Neuronal stem cell (in vitro differentiated cells): ENCODE measurements around the gene WDR62.

ENCODE experiments used
- DNase-seq: peaks from one replicate; pipeline ENCODE4 v3.0.0-alpha.2; 2013; ENCODE audit warnings: low spot score
- H2AFZ ChIP-seq: one replicate; pipeline ENCODE4 v1.6.1; 2013; ENCODE audit warnings: mild to moderate bottlenecking, low read length, inconsistent platforms
- H2AK5ac ChIP-seq: 2 replicates; pipeline ENCODE4 v1.6.1; 2013; ENCODE audit warnings: low read depth, mild to moderate bottlenecking, inconsistent platforms, low read length, moderate library complexity, mixed read lengths
- H2BK120ac ChIP-seq: 2 replicates; pipeline ENCODE4 v1.6.1; 2013; ENCODE audit warnings: low read depth, mild to moderate bottlenecking, inconsistent platforms, low read length, moderate library complexity, mixed read lengths
- H2BK12ac ChIP-seq: one replicate; pipeline ENCODE4 v1.6.1; 2013; ENCODE audit warnings: low read length, inconsistent platforms
- H2BK15ac ChIP-seq: 2 replicates; pipeline ENCODE4 v1.6.1; 2013; ENCODE audit warnings: mild to moderate bottlenecking, low read length, inconsistent platforms, mixed read lengths
- H2BK5ac ChIP-seq: one replicate; pipeline ENCODE4 v1.6.1; 2013; ENCODE audit warnings: inconsistent platforms, mild to moderate bottlenecking, low read length, moderate library complexity
- H3K14ac ChIP-seq: one replicate; pipeline ENCODE4 v1.6.1; 2013; ENCODE audit warnings: low read length, inconsistent platforms
- H3K18ac ChIP-seq: 2 replicates; pipeline ENCODE4 v1.6.1; 2013; ENCODE audit warnings: low read length, inconsistent platforms
- H3K23ac ChIP-seq: 2 replicates; pipeline ENCODE4 v1.6.1; 2013; ENCODE audit warnings: low read depth, mild to moderate bottlenecking, mixed read lengths, low read length, inconsistent platforms; ENCODE audit not compliant: poor library complexity
- H3K27ac ChIP-seq: replicated peaks from 3 replicates; pipeline ENCODE4 v1.5.1; 2013; ENCODE audit warnings: low read length, inconsistent platforms
- H3K27me3 ChIP-seq, 3 experiments: 2 replicates each; pipeline ENCODE4 v1.6.1; 2013; ENCODE audit warnings: low read length in 3 of 3, mild to moderate bottlenecking in 2 of 3, inconsistent platforms in 1 of 3, low read depth in 1 of 3, mixed read lengths in 1 of 3, moderate library complexity in 1 of 3; ENCODE audit not compliant: control insufficient read depth in 3 of 3, insufficient read depth in 3 of 3
- H3K36me3 ChIP-seq, 2 donors: replicated peaks in 1 of 2; 2 replicates each; pipeline ENCODE4 v1.6.1; 2013; ENCODE audit warnings: low read length in 2 of 2; ENCODE audit not compliant: control insufficient read depth in 2 of 2, insufficient read depth in 2 of 2
- H3K4ac ChIP-seq: 2 replicates; pipeline ENCODE4 v1.6.1; 2013; ENCODE audit warnings: inconsistent platforms, mild to moderate bottlenecking, low read length, moderate library complexity
- H3K4me1 ChIP-seq, 2 donors: 1 replicate in 1 of 2; 2 replicates in 1 of 2; pipeline ENCODE4 v1.6.1; 2013; ENCODE audit warnings: low read length in 2 of 2, low read depth in 1 of 2; ENCODE audit not compliant: control insufficient read depth in 2 of 2, insufficient read depth in 1 of 2
- H3K4me2 ChIP-seq: one replicate; pipeline ENCODE4 v1.6.1; 2013; ENCODE audit warnings: mild to moderate bottlenecking, low read length, inconsistent platforms; ENCODE audit not compliant: insufficient read depth, poor library complexity, severe bottlenecking
- H3K4me3 ChIP-seq, 2 donors: 2 replicates each; pipeline ENCODE4 v1.5.1; 2013; ENCODE audit warnings: low read length in 2 of 2, mild to moderate bottlenecking in 2 of 2, inconsistent platforms in 1 of 2, moderate library complexity in 1 of 2
- H3K79me1 ChIP-seq: one replicate; pipeline ENCODE4 v1.6.1; 2013; ENCODE audit warnings: low read depth, mild to moderate bottlenecking, inconsistent platforms, low read length, moderate library complexity
- H3K9ac ChIP-seq: one replicate; pipeline ENCODE4 v1.6.1; 2013; ENCODE audit warnings: mild to moderate bottlenecking, low read depth, low read length, inconsistent platforms; ENCODE audit not compliant: poor library complexity
- H3K9me3 ChIP-seq, 2 donors: replicated peaks in 1 of 2; 2 replicates each; pipeline versions ENCODE3 to v1.6.1; 2013; ENCODE audit warnings: low read length in 2 of 2, mild to moderate bottlenecking in 2 of 2, inconsistent platforms in 1 of 2, low read depth in 1 of 2, mixed read lengths in 1 of 2, moderate library complexity in 1 of 2; ENCODE audit not compliant: control insufficient read depth in 2 of 2, insufficient read depth in 1 of 2
- H4K8ac ChIP-seq: one replicate; pipeline ENCODE4 v1.6.1; 2013; ENCODE audit warnings: low read depth, mild to moderate bottlenecking, inconsistent platforms, low read length, moderate library complexity
- H4K91ac ChIP-seq: one replicate; pipeline ENCODE4 v1.6.1; 2013; ENCODE audit warnings: low read length, low read depth, mild to moderate bottlenecking, inconsistent platforms; ENCODE audit not compliant: poor library complexity
- WGBS, 2 donors: extraction: QIAGEN DNeasy Blood & Tissue Kit; methylation state at CpG; one replicate each; pipeline ENCODE4 v1.1.7; 2013; ENCODE audit warnings: missing lambda C conversion rate in 2 of 2, mixed read lengths in 1 of 2; ENCODE audit not compliant: insufficient read length in 2 of 2, insufficient replicate concordance in 1 of 2; ENCODE audit errors: extremely low coverage in 2 of 2; 5-methylcytosine and 5-hydroxymethylcytosine counted together

Gene WDR62

DNA sequence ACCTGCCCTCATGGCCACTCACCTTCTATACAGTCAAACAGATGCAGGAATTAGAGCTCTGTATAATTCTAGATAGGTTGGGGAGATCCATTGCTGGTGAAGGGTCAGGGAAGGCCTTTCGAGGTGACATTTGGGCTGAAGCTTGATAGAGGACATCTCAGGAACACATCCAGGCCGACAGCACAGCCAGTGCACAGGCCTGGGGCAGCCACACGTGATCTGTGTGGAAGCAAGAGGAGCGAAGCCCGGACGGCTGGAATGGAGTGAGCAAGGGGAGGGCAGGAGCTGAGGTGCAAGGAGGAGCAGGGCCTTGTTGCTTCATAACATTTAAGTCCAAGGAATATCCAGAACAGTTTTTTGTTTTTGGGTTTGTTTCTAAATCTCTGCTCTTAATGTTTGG is 51.7 kb downstream of the WDR62 start:
- Histone ChIP-seq H3K9ac (no peak overlapping the region), H3K4ac (no peak overlapping the region), H3K23ac (no peak overlapping the region), H2BK5ac (no peak overlapping the region), H4K91ac (no peak overlapping the region), H3K79me1 (peaks cover 12% of the 10 kb centered on the region), H2AFZ (no peak overlapping the region), H3K18ac (no peak overlapping the region), H3K27me3 (peaks cover 0 to 1% (median 0%) of the 10 kb centered on the region in 3 experiments), H2BK15ac (no peak overlapping the region), H3K27ac (no peak overlapping the region), H3K4me1 (peaks cover 0 to 11% of the 10 kb centered on the region in 2 donors), H3K4me3 (no peak overlapping the region), H2AK5ac (no peak overlapping the region), H4K8ac (no peak overlapping the region), H2BK12ac (no peak overlapping the region), H3K14ac (no peak overlapping the region), H3K9me3 (no peaks in the 10 kb centered on the region), H2BK120ac (no peak overlapping the region), H3K36me3 (peaks cover 45 to 67% of the 10 kb centered on the region in 2 donors), H3K4me2 (no peak overlapping the region)
- no CpG with 5 or more reads among the region's 6 CpGs for WGBS, 2 donors
- DNase-seq, result no peak

DNA sequence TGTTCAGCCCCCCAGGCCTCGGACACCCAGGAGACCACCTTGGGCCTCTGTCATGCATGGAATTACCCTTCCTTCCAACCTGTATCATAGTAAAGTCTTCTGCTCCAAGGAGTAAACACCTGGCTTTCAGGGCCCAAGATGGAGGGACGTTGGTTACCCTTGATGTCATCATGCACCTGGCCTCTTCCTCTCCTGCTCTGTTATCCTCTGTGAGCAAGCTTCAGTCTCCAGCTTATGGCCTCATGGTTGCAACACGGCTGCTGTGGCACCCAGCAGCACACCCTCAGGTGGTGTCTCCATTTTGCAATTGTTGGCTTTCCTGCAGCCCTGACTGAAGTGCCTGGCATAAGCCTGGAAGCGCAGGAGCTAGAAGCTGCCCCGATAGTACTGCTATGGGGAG is 52.3 kb downstream of the WDR62 start:
- H3K36me3 ChIP-seq, result peaks cover 40 to 66% of the 10 kb centered on the region in 2 donors
- DNase-seq, result no peak
- no peak overlapping the region for H3K4me3 ChIP-seq
- no peak overlapping the region for H3K4me2 ChIP-seq
- H3K27ac ChIP-seq, result no peak overlapping the region
- no peak overlapping the region for H3K9ac ChIP-seq
- WGBS, 2 donors, result no CpG with 5 or more reads among the region's 5 CpGs
- H3K18ac ChIP-seq, result no peak overlapping the region
- peaks cover 0 to 1% (median 0%) of the 10 kb centered on the region in 3 experiments for H3K27me3 ChIP-seq
- H2BK12ac ChIP-seq, result no peak overlapping the region
- no peak overlapping the region for H2AFZ ChIP-seq
- peaks cover 10% of the 10 kb centered on the region for H3K79me1 ChIP-seq
- H2BK5ac ChIP-seq, result no peak overlapping the region
- H2BK15ac ChIP-seq, result no peak overlapping the region
- H3K14ac ChIP-seq, result no peak overlapping the region
- H3K4me1 ChIP-seq, result peaks cover 0 to 13% of the 10 kb centered on the region in 2 donors
- H4K8ac ChIP-seq, result no peak overlapping the region
- H2BK120ac ChIP-seq, result no peak overlapping the region
- no peak overlapping the region for H3K23ac ChIP-seq
- no peaks in the 10 kb centered on the region for H3K9me3 ChIP-seq
- no peak overlapping the region for H2AK5ac ChIP-seq
- no peak overlapping the region for H3K4ac ChIP-seq
- H4K91ac ChIP-seq, result no peak overlapping the region

- Histone ChIP-seq H3K18ac (no peak overlapping the region), H3K27me3 (peaks cover 0 to 1% (median 0%) of the 10 kb centered on the region in 3 experiments), H3K4me3 (no peak overlapping the region), H3K23ac (no peak overlapping the region), H4K91ac (no peak overlapping the region), H2AFZ (no peak overlapping the region), H2BK15ac (no peak overlapping the region), H4K8ac (no peak overlapping the region), H2BK12ac (no peak overlapping the region), H3K9ac (no peak overlapping the region), H3K9me3 (peaks cover 0 to 2% of the 10 kb centered on the region in 2 donors), H3K4ac (no peak overlapping the region), H3K27ac (no peak overlapping the region), H3K36me3 (peaks cover 38 to 66% of the 10 kb centered on the region in 2 donors), H2AK5ac (no peak overlapping the region), H3K4me2 (no peak overlapping the region), H3K4me1 (peaks cover 0 to 18% of the 10 kb centered on the region in 2 donors), H2BK5ac (no peak overlapping the region), H3K14ac (no peak overlapping the region), H2BK120ac (no peak overlapping the region), H3K79me1 (peaks cover 16% of the 10 kb centered on the region)
- no peak for DNase-seq
- no CpG with 5 or more reads among the region's 3 CpGs for WGBS, 2 donors
Observed at GRCh38 chr19:36108684-36109083, 54.0 kb downstream of the WDR62 start.

DNA sequence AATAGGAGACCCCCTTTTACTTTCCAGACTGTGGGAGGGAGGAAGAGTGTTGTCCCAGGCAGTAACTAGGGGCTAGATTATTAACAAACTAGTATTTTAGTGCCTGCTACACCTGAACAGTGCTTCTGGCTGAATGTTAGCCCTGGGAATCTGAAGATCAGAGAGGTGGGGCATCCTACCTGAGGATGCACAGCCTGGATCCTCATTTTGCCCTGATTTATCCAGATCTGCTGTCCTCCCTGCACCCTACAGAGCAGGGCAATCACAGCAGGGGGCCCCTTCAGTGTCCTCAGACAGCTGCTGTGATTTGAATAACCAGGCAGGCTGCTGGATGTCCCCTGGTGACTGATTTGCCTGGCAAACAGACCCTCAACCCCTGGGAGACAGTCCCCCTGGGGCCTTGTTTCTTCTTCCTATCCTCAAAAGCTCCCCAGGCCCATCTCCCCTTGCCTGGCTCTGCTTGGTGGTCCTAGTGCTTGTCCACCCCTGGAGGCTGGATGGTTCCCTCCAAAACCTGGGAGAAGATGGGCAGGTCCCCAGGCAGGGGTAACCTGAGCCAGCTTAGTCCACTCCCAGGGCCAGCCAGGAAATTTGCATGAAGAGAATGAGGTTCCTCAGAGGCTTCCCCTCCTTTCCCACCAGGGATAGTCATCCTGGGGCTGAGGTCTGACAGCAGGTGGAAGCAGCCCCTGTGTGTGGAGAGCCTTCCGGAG is 55.9 kb downstream of the WDR62 start, which contains the start of gene OVOL3:
TSS of gene OVOL3 (plus strand) at position 657 of the 713 bp plus-strand sequence. CDS start 60 bp downstream, outside the sequence.
- DNase-seq, result no peak
- no peak within 1 kb of the TSS for H3K4me2 ChIP-seq
- H2BK15ac ChIP-seq, result no peak within 1 kb of the TSS
- no peak within 1 kb of the TSS for H3K4me3 ChIP-seq
- no peak within 1 kb of the TSS for H3K23ac ChIP-seq
- H3K4ac ChIP-seq, result no peak within 1 kb of the TSS
- no peak within 1 kb of the TSS for H4K8ac ChIP-seq
- WGBS, 2 donors, result no CpG with 5 or more reads among the region's 1 CpG
- H4K91ac ChIP-seq, result no peak within 1 kb of the TSS
- H3K18ac ChIP-seq, result peak within 1 kb of the TSS; percentile 70
- H3K36me3 ChIP-seq, result peaks cover 22 to 48% of the 10 kb centered on the region in 2 donors
- no peak within 1 kb of the TSS for H2BK120ac ChIP-seq
- H2AK5ac ChIP-seq, result no peak within 1 kb of the TSS
- no peak within 1 kb of the TSS for H2AFZ ChIP-seq
- peaks cover 6 to 22% of the 10 kb centered on the region in 2 donors for H3K4me1 ChIP-seq
- no peak within 1 kb of the TSS for H3K14ac ChIP-seq
- peak within 1 kb of the TSS; percentile 13 for H2BK5ac ChIP-seq
- peak within 1 kb of the TSS; percentile 75 for H3K9ac ChIP-seq
- no peak within 1 kb of the TSS for H2BK12ac ChIP-seq
- peaks cover 19% of the 10 kb centered on the region for H3K79me1 ChIP-seq
- peaks cover 0 to 1% (median 0%) of the 10 kb centered on the region in 3 experiments for H3K27me3 ChIP-seq
- peak within 1 kb of the TSS; percentile 23 for H3K27ac ChIP-seq
- H3K9me3 ChIP-seq, result peaks cover 0 to 2% of the 10 kb centered on the region in 2 donors
